GM21515 (cell line): Measurements from ENCODE around the gene PER2.
"Not testable (repeated sequence)": the region's sequence is repeated elsewhere in the genome, so short reads cannot be mapped to it uniquely, and the experiment has no call there.

ENCODE experiments used
- ATAC-seq: cut with Tn5 transposase; IDR thresholded peaks from one replicate; pipeline ENCODE4 v1.9.1; 2021; ENCODE audit not compliant: unreplicated experiment

Gene PER2

GRCh38 chr2:238288650-238289573 is 502 bp upstream of the PER2 start:
- peak; percentile 87 for ATAC-seq

GRCh38 chr2:238286987-238287736 is 1.2 kb downstream of the PER2 start:
- ATAC-seq = no peak

GRCh38 chr2:238286551-238286950 is 1.9 kb downstream of the PER2 start:
- ATAC-seq = no peak

- no peak for ATAC-seq
Measured at GRCh38 chr2:238286095-238286494, 2.3 kb downstream of the PER2 start.

GRCh38 chr2:238285653-238286082 is 2.7 kb downstream of the PER2 start:
- no peak for ATAC-seq

GRCh38 chr2:238284802-238285515 is 3.5 kb downstream of the PER2 start:
- no peak for ATAC-seq

GRCh38 chr2:238282861-238283738 is 5.3 kb downstream of the PER2 start:
- ATAC-seq = no peak

- no peak for ATAC-seq
Measured at GRCh38 chr2:238281826-238282480, 6.5 kb downstream of the PER2 start.

GRCh38 chr2:238280083-238280825 is 8.2 kb downstream of the PER2 start:
- ATAC-seq = no peak

- ATAC-seq = no peak
Measured at GRCh38 chr2:238279324-238279682, 9.1 kb downstream of the PER2 start.

GRCh38 chr2:238278626-238279323 is 9.6 kb downstream of the PER2 start:
- no peak for ATAC-seq

GRCh38 chr2:238277695-238278094 is 10.7 kb downstream of the PER2 start:
- no peak for ATAC-seq

GRCh38 chr2:238274152-238274865 is 14.1 kb downstream of the PER2 start:
- no peak for ATAC-seq

GRCh38 chr2:238273433-238273832 is 15.0 kb downstream of the PER2 start:
- ATAC-seq = not testable (repeated sequence)

- no peak for ATAC-seq
Measured at GRCh38 chr2:238272156-238272555, 16.3 kb downstream of the PER2 start.

- ATAC-seq = not testable (repeated sequence)
Measured at GRCh38 chr2:238271686-238272085, 16.7 kb downstream of the PER2 start.

- no peak for ATAC-seq
Measured at GRCh38 chr2:238271061-238271554, 17.3 kb downstream of the PER2 start.

GRCh38 chr2:238270606-238271005 is 17.8 kb downstream of the PER2 start:
- no peak for ATAC-seq
